Pancreas (tissue), 10 donors: Measurements from ENCODE around the gene ADK. TPM values are rescaled to one million over a fixed set of nuclear protein-coding genes. Genes with fewer than 3 reads are reported as not detected.

Experiments used
- ATAC-seq, 4 donors: fragments of 200-7000 bp; cut with Tn5 transposase; one replicate each; pipeline versions ENCODE4 v1.8.0 to v1.9.1; 2020; ENCODE audit warnings: mild to moderate bottlenecking in 4 of 4, moderate library complexity in 4 of 4
- DNase-seq, 6 donors: peaks; one replicate each; pipeline ENCODE4 v3.0.0-alpha.2; 2020
- FAIRE-seq: peaks from 2 replicates; lab custom pipeline; 2012; peaks lifted over from hg19 to GRCh38; lab: Jason Lieb, UNC
- H3K27ac ChIP-seq, 4 donors: fragments of 200-600 bp; sonication (generic); 1 replicate in 3 of 4; 2 replicates in 1 of 4; pipeline versions ENCODE4 v1.5.0 to v1.8.0; 2020
- H3K27me3 ChIP-seq, 4 donors: fragments of 200-600 bp; one replicate each; pipeline ENCODE4 v1.8.0; 2021
- H3K36me3 ChIP-seq, 3 donors: fragments of 200-600 bp; sonication (generic) in 1 of 3; one replicate each; pipeline versions ENCODE4 v1.5.0 to v1.8.0; 2020 to 2021
- H3K4me1 ChIP-seq, 3 donors: fragments of 200-600 bp; one replicate each; pipeline ENCODE4 v1.8.0; 2021
- H3K4me3 ChIP-seq, 4 donors: fragments of 200-600 bp; sonication (generic) in 2 of 4; one replicate each; pipeline versions ENCODE4 v1.5.0 to v1.8.0; 2020 to 2021
- H3K9me3 ChIP-seq, 4 donors: fragments of 200-600 bp; one replicate each; pipeline ENCODE4 v1.8.0; 2021
- CTCF ChIP-seq, 4 donors: fragments of 200-600 bp; sonication (generic) in 3 of 4; IDR thresholded peaks; one replicate each; pipeline versions ENCODE4 v1.5.0 to v1.8.0; 2021; ENCODE audit warnings: antibody characterized with exemption in 4 of 4
- WGBS, 2 donors: extraction: QIAGEN DNeasy Blood & Tissue Kit; methylation state at CpG; one replicate each; pipeline ENCODE4 v1.1.7; 2013; 5-methylcytosine and 5-hydroxymethylcytosine counted together
- intact Hi-C, 3 donors: fragments of 100-400 bp; cut with DNase I; formaldehyde crosslinking; loops; one replicate each; pipeline versions ENCODE4 v1.11.1 to v1.14.2; 2022
- polyA plus RNA-seq, 2 donors: library from polyadenylated mRNA; stranded (reverse); fragments of 200-250 nt; gene quantifications; one replicate each; pipeline ENCODE4 v1.2.3, GENCODE V29; 2013
- total RNA-seq, 6 donors: library from RNA; stranded (reverse); fragmentation: NEBNext Ultra II Directional in 4 of 6; extraction: Animal tissue kit (Norgen Biotek cat#: 25700) in 4 of 6; gene quantifications; one replicate each; pipeline versions ENCODE4 v1.2.1 to v1.2.4, GENCODE V29; 2021 to 2023
- donor health status: healthy with polysubstance abuse.
- donor health status: DM: no; HTN: no; CAD: no; lungs with moderate emphysema.
- donor health status: DM: no; HTN: no; CAD: no.
- donor health status: control.
- donor health status: control.
- donor health status: Bipolar disorder and iron deficiency.
- donor health status: DM: yes; HTN: yes; CAD: no.
- donor health status: DM: no; HTN: no; CAD: no.
- donor health status: DM: no; HTN: no; CAD: no.
- donor health status: DM: yes; HTN: yes; CAD: no.

ADK gene
- total and polyA plus RNA-seq, 8 donors, result 6.5 to 17.3 (median 13.4) TPM

GRCh38 chr10:74174521-74174920 lies 23.5 kb downstream of the ADK start:
- intact Hi-C loops, result no loop called here
- H3K27me3 ChIP-seq, result no peaks in the 10 kb centered on the region
- WGBS, 2 donors, result 68 to 89% methylated on average over 3 of the region's 3 CpGs
- FAIRE-seq (no peak), ATAC-seq (no peak), DNase-seq (no peak)
- H3K36me3 ChIP-seq, result no peaks in the 10 kb centered on the region
- no peak overlapping the region for H3K4me3 ChIP-seq
- no peak overlapping the region for H3K27ac ChIP-seq
- no peak for TF ChIP-seq CTCF (IDR thresholded peaks at IDR 0.05)
- H3K4me1 ChIP-seq, result peaks cover 0 to 7% (median 4%) of the 10 kb centered on the region in 3 donors
- H3K9me3 ChIP-seq, result no peaks in the 10 kb centered on the region

GRCh38 chr10:74175510-74176379 lies 24.7 kb downstream of the ADK start:
- Histone ChIP-seq H3K27me3 (no peaks in the 10 kb centered on the region), H3K36me3 (no peaks in the 10 kb centered on the region), H3K9me3 (no peaks in the 10 kb centered on the region), H3K27ac (peak overlapping the region; percentile 93 to 97 (median 94)), H3K4me3 (peak overlapping the region; percentile 72 to 79 (median 76)), H3K4me1 (peaks cover 0 to 7% (median 4%) of the 10 kb centered on the region in 3 donors)
- TF ChIP-seq CTCF (IDR thresholded peaks at IDR 0.05), result no peak
- DNase-seq (no peak), FAIRE-seq (no peak), ATAC-seq (peak in 1 of 4 donors; percentile 1)
- intact Hi-C loops, result no loop called here
- WGBS, 2 donors, result 17 to 19% methylated on average over 10 of the region's 10 CpGs

GRCh38 chr10:74176380-74177139 lies 25.5 kb downstream of the ADK start:
- peak overlapping the region; percentile 72 to 79 (median 76) for H3K4me3 ChIP-seq
- FAIRE-seq (no peak), ATAC-seq (peak; percentile 90 to 97 (median 93)), DNase-seq (peak; percentile 94 to 97 (median 95))
- H3K9me3 ChIP-seq, result no peaks in the 10 kb centered on the region
- intact Hi-C loops, result no loop called here
- 0% methylated on average over 55 to 72 of the region's 72 CpGs for WGBS, 2 donors
- H3K27me3 ChIP-seq, result no peaks in the 10 kb centered on the region
- H3K4me1 ChIP-seq, result peaks cover 0 to 7% (median 4%) of the 10 kb centered on the region in 3 donors
- no peak for TF ChIP-seq CTCF (IDR thresholded peaks at IDR 0.05)
- H3K36me3 ChIP-seq, result no peaks in the 10 kb centered on the region
- peak overlapping the region; percentile 93 to 97 (median 94) for H3K27ac ChIP-seq

GRCh38 chr10:74177140-74177677 lies 26.2 kb downstream of the ADK start:
- peak; percentile 38 to 71 (median 62) for DNase-seq
- intact Hi-C loops, result no loop called here

More at GRCh38 chr10:74177140-74177677, 26.2 kb downstream of the ADK start:
- Histone ChIP-seq H3K27me3 (no peaks in the 10 kb centered on the region), H3K4me1 (peaks cover 0 to 7% (median 4%) of the 10 kb centered on the region in 3 donors), H3K27ac (peak overlapping the region; percentile 93 to 97 (median 94)), H3K9me3 (no peaks in the 10 kb centered on the region), H3K4me3 (peak overlapping the region; percentile 72 to 79 (median 76)), H3K36me3 (no peaks in the 10 kb centered on the region)
- peak; percentile 37 to 61 (median 46) for ATAC-seq
- no peak for FAIRE-seq
- 5 to 8% methylated on average over 8 to 13 of the region's 13 CpGs for WGBS, 2 donors
- no peak for TF ChIP-seq CTCF (IDR thresholded peaks at IDR 0.05)
